Superior temporal gyrus (tissue), 1 donor: ENCODE measurements around the gene PLEKHO2.

Source experiments
- DNase-seq: peaks from one replicate; pipeline ENCODE4 v3.0.0-alpha.2; 2016; ENCODE audit errors: extremely low spot score

PLEKHO2 gene

DNA sequence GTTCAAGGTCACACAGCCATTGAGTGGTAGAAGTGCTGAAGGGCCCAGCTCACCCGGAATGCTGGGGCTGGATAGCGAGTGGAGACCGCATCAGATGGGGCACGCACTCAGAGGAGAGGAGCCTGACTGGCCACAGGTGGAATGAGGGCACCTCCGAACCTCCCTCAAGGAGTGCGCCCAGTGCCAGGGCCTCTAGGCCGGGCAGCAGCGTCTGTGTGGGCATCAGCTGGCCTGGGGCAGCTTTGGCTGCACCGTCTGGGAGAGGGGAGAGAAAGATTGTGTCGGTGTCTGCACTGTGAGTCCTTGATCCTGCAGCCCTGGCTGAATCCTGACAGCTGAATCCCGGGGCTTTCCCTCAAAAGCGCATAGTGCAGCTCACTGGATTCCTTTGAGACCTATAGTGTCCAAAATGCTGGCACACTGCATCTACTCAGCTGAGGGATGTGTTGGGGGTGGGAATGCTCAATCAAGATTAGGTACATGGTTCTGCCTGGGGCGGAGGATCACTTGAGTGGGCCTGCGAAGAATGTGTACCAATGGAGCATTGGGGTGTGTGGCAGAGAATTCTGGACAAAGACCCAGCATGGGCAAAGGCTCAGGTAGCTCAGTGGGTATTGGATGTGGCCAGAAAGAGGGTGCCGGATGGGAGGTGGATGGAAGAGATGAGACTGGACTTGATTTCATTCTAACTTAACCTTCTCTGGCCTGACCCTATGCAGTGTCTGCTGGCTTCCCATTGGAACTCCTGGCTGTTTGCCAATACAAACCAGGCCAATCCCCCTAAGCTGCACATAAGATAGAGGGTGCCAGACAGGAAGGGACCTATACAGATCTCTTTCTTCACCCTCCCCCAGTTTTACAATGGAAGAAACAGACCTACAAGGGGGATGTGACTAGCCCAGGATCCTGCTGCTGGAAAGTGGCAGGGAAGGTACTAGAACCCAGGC is 70.9 kb downstream of the PLEKHO2 start:
- DNase-seq, result no peak

DNA sequence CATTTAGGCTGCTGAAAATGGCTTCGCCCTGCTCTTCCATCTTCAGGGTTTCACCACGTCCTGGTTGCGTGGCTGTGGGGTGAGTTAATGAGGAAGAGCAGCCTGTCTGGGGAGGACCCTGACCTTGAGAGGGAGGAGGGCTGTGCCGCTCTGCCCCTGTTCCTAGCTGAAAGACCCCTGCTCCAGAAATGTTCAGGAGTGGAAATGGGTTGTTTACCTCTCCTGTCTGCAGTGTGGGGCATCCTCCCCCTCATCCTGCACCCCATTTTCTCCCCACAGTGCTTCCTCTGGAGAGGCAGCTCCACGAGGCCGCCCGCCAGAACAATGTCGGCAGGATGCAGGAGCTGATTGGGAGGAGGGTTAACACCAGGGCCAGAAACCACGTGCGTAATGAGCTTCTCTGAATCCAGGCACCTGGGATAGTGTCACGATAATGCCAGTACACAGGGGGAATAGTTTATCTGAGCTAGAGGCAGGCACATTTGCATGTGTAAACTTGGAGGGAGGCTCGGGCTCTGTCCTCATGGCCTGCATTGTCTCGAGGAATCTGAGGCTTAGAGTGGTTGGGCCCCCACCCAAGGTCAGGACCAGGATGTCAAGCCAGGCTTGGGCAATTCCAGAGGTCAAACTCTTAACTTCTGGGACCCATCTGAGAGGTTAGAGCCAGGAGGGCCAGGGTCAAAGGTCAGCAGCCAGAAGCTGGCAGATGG is 74.0 kb downstream of the PLEKHO2 start:
- DNase-seq, result no peak

- DNase-seq, result no peak
Observed at GRCh38 chr15:64916365-64916764, 74.7 kb downstream of the PLEKHO2 start.

GRCh38 chr15:64917211-64917610 is 75.5 kb downstream of the PLEKHO2 start:
- DNase-seq, result no peak
